IMR-90 (cell line): ENCODE measurements around the gene CACNA2D4. TPM values are rescaled to one million over a fixed set of nuclear protein-coding genes. Genes with fewer than 3 reads are reported as not detected.

Experiments
- ATAC-seq: fragments of 200-7000 bp; cut with Tn5 transposase; 2 replicates; pipeline ENCODE4 v1.9.1; 2020; ENCODE audit warnings: low read depth, mild to moderate bottlenecking, moderate library complexity
- BruUV-seq: library from RNA; stranded (reverse); fragments of 400-500 nt; replicated peaks from 2 replicates; lab custom pipeline; 2021; lab: Mats Ljungman, UMichigan
- CTCF ChIA-PET: fragments of 300-600 bp; formaldehyde crosslinking; extraction: SDS; loops from one replicate; lab custom pipeline; 2021; ENCODE audit warnings: antibody characterized with exemption; lab: Yijun Ruan, JAX
- POLR2A ChIA-PET: fragments of 300-600 bp; sonication (Branson Sonifier 250); formaldehyde crosslinking; loops from one replicate; lab custom pipeline; 2022; ENCODE audit warnings: antibody characterized with exemption; ENCODE audit not compliant: unreplicated experiment; lab: Charles Lee
- DNase-seq: peaks from one replicate; pipeline ENCODE4 v3.0.0; 2013
- H2AFZ ChIP-seq: replicated peaks from 2 replicates; pipeline ENCODE3; 2013; ENCODE audit warnings: low read length, mild to moderate bottlenecking; ENCODE audit not compliant: poor library complexity
- H2AK5ac ChIP-seq: 2 replicates; pipeline ENCODE4 v1.6.1; 2013; ENCODE audit warnings: low read depth, low read length, inconsistent platforms
- H2AK9ac ChIP-seq: replicated peaks from 2 replicates; pipeline ENCODE3; 2013; ENCODE audit warnings: mild to moderate bottlenecking, low read depth, low read length, moderate library complexity; ENCODE audit not compliant: poor library complexity
- H2BK120ac ChIP-seq: 2 replicates; pipeline ENCODE4 v1.6.1; 2013; ENCODE audit warnings: low read depth, low read length, inconsistent platforms
- H2BK15ac ChIP-seq: 3 replicates; pipeline ENCODE4 v1.6.1; 2013; ENCODE audit warnings: low read depth, low read length, inconsistent platforms
- H2BK20ac ChIP-seq: 2 replicates; pipeline ENCODE4 v1.6.1; 2013; ENCODE audit warnings: low read depth, mild to moderate bottlenecking, inconsistent platforms, low read length, moderate library complexity
- H2BK5ac ChIP-seq: 2 replicates; pipeline ENCODE4 v1.6.1; 2013; ENCODE audit warnings: mild to moderate bottlenecking, low read depth, low read length, inconsistent platforms; ENCODE audit not compliant: poor library complexity, severe bottlenecking
- H3K14ac ChIP-seq: replicated peaks from 2 replicates; pipeline ENCODE4 v1.6.1; 2013; ENCODE audit warnings: low read depth, low read length, inconsistent platforms
- H3K18ac ChIP-seq: 2 replicates; pipeline ENCODE4 v1.6.1; 2013; ENCODE audit warnings: low read depth, low read length, control low read depth
- H3K23ac ChIP-seq: 2 replicates; pipeline ENCODE4 v1.6.1; 2013; ENCODE audit warnings: low read depth, low read length, inconsistent platforms
- H3K27ac ChIP-seq: 2 replicates; pipeline ENCODE4 v1.5.1; 2013; ENCODE audit warnings: mild to moderate bottlenecking, control low read depth, low read length; ENCODE audit not compliant: insufficient read depth
- H3K27me3 ChIP-seq: 2 replicates; pipeline ENCODE4 v1.6.1; 2013; ENCODE audit warnings: low read length; ENCODE audit not compliant: control insufficient read depth, insufficient read depth
- H3K36me3 ChIP-seq: 2 replicates; pipeline ENCODE4 v1.6.1; 2013; ENCODE audit warnings: low read length, mixed read lengths; ENCODE audit not compliant: control insufficient read depth, insufficient read depth
- H3K4ac ChIP-seq: 2 replicates; pipeline ENCODE4 v1.6.1; 2013; ENCODE audit warnings: low read depth, low read length, inconsistent platforms
- H3K4me1 ChIP-seq: 2 replicates; pipeline ENCODE4 v1.6.1; 2013; ENCODE audit warnings: low read length, mixed read lengths; ENCODE audit not compliant: control insufficient read depth, insufficient read depth
- H3K4me2 ChIP-seq: 2 replicates; pipeline ENCODE4 v1.6.1; 2013; ENCODE audit warnings: low read depth, mild to moderate bottlenecking, control low read depth, low read length, moderate library complexity
- H3K4me3 ChIP-seq: 2 replicates; pipeline ENCODE4 v1.5.1; 2013; ENCODE audit warnings: low read depth, mild to moderate bottlenecking, control low read depth, low read length, moderate library complexity; ENCODE audit not compliant: insufficient read depth
- H3K56ac ChIP-seq: 2 replicates; pipeline ENCODE4 v1.6.1; 2013; ENCODE audit warnings: low read length, inconsistent platforms; ENCODE audit not compliant: insufficient read depth; ENCODE audit errors: extremely low read depth
- H3K79me1 ChIP-seq, 2 experiments: 2 replicates each; pipeline ENCODE4 v1.6.1; 2013; ENCODE audit warnings: low read length in 2 of 2, inconsistent platforms in 1 of 2, low read depth in 1 of 2
- H3K9ac ChIP-seq: 2 replicates; pipeline ENCODE4 v1.6.1; 2013; ENCODE audit warnings: low read depth, low read length, control low read depth
- H3K9me1 ChIP-seq: 2 replicates; pipeline ENCODE4 v1.6.1; 2013; ENCODE audit warnings: low read length, inconsistent platforms; ENCODE audit not compliant: insufficient read depth
- H3K9me3 ChIP-seq: 2 replicates; pipeline ENCODE4 v1.6.1; 2013; ENCODE audit warnings: low read length; ENCODE audit not compliant: control insufficient read depth, insufficient read depth
- H4K20me1 ChIP-seq: 2 replicates; pipeline ENCODE4 v1.6.1; 2013; ENCODE audit warnings: low read length, inconsistent platforms; ENCODE audit not compliant: insufficient read depth
- H4K5ac ChIP-seq: 2 replicates; pipeline ENCODE4 v1.6.1; 2013; ENCODE audit warnings: mild to moderate bottlenecking, low read depth, low read length, control low read depth
- H4K8ac ChIP-seq, 2 experiments: 2 replicates each; pipeline ENCODE4 v1.6.1; 2013; ENCODE audit warnings: low read depth in 2 of 2, low read length in 2 of 2, control low read depth in 1 of 2, inconsistent platforms in 1 of 2
- H4K91ac ChIP-seq: 2 replicates; pipeline ENCODE4 v1.6.1; 2013; ENCODE audit warnings: low read depth, low read length, inconsistent platforms; ENCODE audit not compliant: insufficient read depth
- BHLHE40 ChIP-seq: fragments of 150-350 bp; IDR thresholded peaks from 2 replicates; pipeline ENCODE4 v1.6.1; 2016; ENCODE audit warnings: mild to moderate bottlenecking, low read depth, low read length
- MAZ ChIP-seq: IDR thresholded peaks from 2 replicates; pipeline ENCODE4 v1.6.1; 2012; ENCODE audit warnings: low read depth, mild to moderate bottlenecking, low read length, improper control_type of control experiment, moderate library complexity, borderline replicate concordance
- NFE2L2 ChIP-seq: fragments of 150-350 bp; IDR thresholded peaks from 2 replicates; pipeline ENCODE4 v1.6.1; 2016; ENCODE audit warnings: low read depth, mild to moderate bottlenecking, low read length
- POLR2A ChIP-seq: IDR thresholded peaks from 2 replicates; pipeline ENCODE4 v1.6.1; 2012; ENCODE audit warnings: mild to moderate bottlenecking, low read depth, low read length
- RCOR1 ChIP-seq: IDR thresholded peaks from 2 replicates; pipeline ENCODE4 v1.6.1; 2012; ENCODE audit warnings: mild to moderate bottlenecking, low read length, improper control_type of control experiment; ENCODE audit not compliant: insufficient replicate concordance
- RFX5 ChIP-seq: IDR thresholded peaks from 2 replicates; pipeline ENCODE4 v1.8.0; 2012; ENCODE audit warnings: low read depth, mild to moderate bottlenecking, low read length, moderate library complexity
- USF2 ChIP-seq: fragments of 150-350 bp; IDR thresholded peaks from 2 replicates; pipeline ENCODE4 v1.6.1; 2017; ENCODE audit warnings: mild to moderate bottlenecking, antibody characterized with exemption, low read length, low read depth
- WGBS, 2 experiments: methylation state at CpG; one replicate each; pipeline versions ENCODE4 v1.1.5 to v1.1.7; 2013; ENCODE audit warnings: missing lambda C conversion rate in 2 of 2; ENCODE audit not compliant: insufficient read length in 1 of 2; ENCODE audit errors: extremely low coverage in 2 of 2; 5-methylcytosine and 5-hydroxymethylcytosine counted together
- dilution Hi-C: fragments of 300-500 bp; cut with HindIII; formaldehyde crosslinking; loops from one replicate; pipeline ENCODE4 v1.14.3; 2018; ENCODE audit warnings: low sequenced_read_pairs; ENCODE audit not compliant: unreplicated experiment
- in situ Hi-C: fragments of 300-500 bp; cut with MboI; formaldehyde crosslinking; loops from 3 replicates; pipeline ENCODE4 v1.14.3; 2019; ENCODE audit warnings: low sequenced_read_pairs, inconsistent platforms, mixed read lengths
- intact Hi-C: fragments of 100-400 bp; cut with micrococcal nuclease; formaldehyde crosslinking; loops from 2 replicates; pipeline ENCODE4 v1.10.0; 2022
- polyA plus RNA-seq, 3 experiments: library from polyadenylated mRNA; depleted of rRNA; stranded (reverse); fragments of >200 nt; gene quantifications; 2 replicates each; pipeline ENCODE4 v1.2.3, GENCODE V29; 2012; ENCODE audit warnings: low replicate concordance in 1 of 3
- total RNA-seq: library from RNA; depleted of rRNA; stranded (reverse); fragments of >200 nt; gene quantifications from 2 replicates; pipeline ENCODE4 v1.2.3, GENCODE V29; 2012

The CACNA2D4 gene
- total and polyA plus RNA-seq, 2 of the 4 experiments (the other 2 are of a cell fraction) = 0.18 to 0.22 TPM

- Histone ChIP-seq H3K14ac (no peak overlapping the region), H3K23ac (no peak overlapping the region)
These were observed 34.9 kb downstream of the CACNA2D4 start for GRCh38 chr12:1883513-1883912.

More at GRCh38 chr12:1883513-1883912, 34.9 kb downstream of the CACNA2D4 start:
- DNase-seq (no peak), ATAC-seq (no peak)
- Histone ChIP-seq H3K4me3 (no peak overlapping the region), H4K8ac (no peak overlapping the region), H2AK5ac (no peak overlapping the region), H4K5ac (no peak overlapping the region), H3K79me1 (no peaks in the 10 kb centered on the region), H3K27me3 (peaks cover 68% of the 10 kb centered on the region), H3K9ac (no peak overlapping the region), H3K9me1 (0 out of 2 replicates have a peak, but pooled peaks cover 3% of the 10 kb centered on the region), H2BK120ac (no peak overlapping the region), H3K4ac (no peak overlapping the region), H2AK9ac (no peak overlapping the region), H2AFZ (no peak overlapping the region), H3K4me1 (no peaks in the 10 kb centered on the region), H3K27ac (no peak overlapping the region), H3K56ac (no peak overlapping the region), H2BK20ac (no peak overlapping the region), H3K4me2 (no peak overlapping the region), H3K36me3 (no peaks in the 10 kb centered on the region), H3K18ac (no peak overlapping the region), H4K20me1 (no peaks in the 10 kb centered on the region), H2BK15ac (no peak overlapping the region), H3K9me3 (no peaks in the 10 kb centered on the region), H2BK5ac (no peak overlapping the region), H4K91ac (no peak overlapping the region)
- WGBS, 2 experiments = 20% methylated on average over 2 of the region's 8 CpGs; no CpG with 5 or more reads in 1 of the 2 experiments
- dilution Hi-C loops = no loop called here
- intact Hi-C loops = no loop called here
- POLR2A ChIA-PET = no interaction called here
- BruUV-seq = no TSS peak
- in situ Hi-C loops = no loop called here
- TF ChIP-seq RCOR1 (no peak), POLR2A (no peak), MAZ (no peak), NFE2L2 (no peak), RFX5 (no peak), BHLHE40 (no peak), USF2 (no peak)
- CTCF ChIA-PET = no interaction called here
